CD14-positive monocyte (primary cell): Measurements from ENCODE around the gene OXCT1. TPM values are rescaled to one million over a fixed set of nuclear protein-coding genes. Genes with fewer than 3 reads are reported as not detected.
"Not testable (repeated sequence)": the region's sequence is repeated elsewhere in the genome, so short reads cannot be mapped to it uniquely, and the experiment has no call there.

ENCODE experiments used
- DNase-seq, 3 donors: peaks; one replicate each; pipeline ENCODE4 v3.0.0-alpha.2; 2011 to 2022
- H2AFZ ChIP-seq: 2 replicates; pipeline ENCODE4 v1.6.0; 2012; ENCODE audit warnings: mild to moderate bottlenecking, low read depth, low read length, inconsistent platforms; ENCODE audit not compliant: insufficient read depth, poor library complexity, severe bottlenecking
- H3K27ac ChIP-seq, 2 donors: 1 replicate in 1 of 2; 2 replicates in 1 of 2; pipeline ENCODE4 v1.5.1; 2012 to 2013; ENCODE audit warnings: low read length in 2 of 2, control low read depth in 1 of 2, inconsistent platforms in 1 of 2, low read depth in 1 of 2, mild to moderate bottlenecking in 1 of 2
- H3K27me3 ChIP-seq, 2 donors: one replicate each; pipeline versions ENCODE4 v1.6.0 to v1.6.1; 2011 to 2013; ENCODE audit warnings: low read length in 2 of 2; ENCODE audit not compliant: control insufficient read depth in 2 of 2, insufficient read depth in 2 of 2
- H3K36me3 ChIP-seq, 2 donors: replicated peaks in 1 of 2; 1 replicate in 1 of 2; 2 replicates in 1 of 2; pipeline versions ENCODE4 v1.5.1 to v1.6.1; 2012 to 2013; ENCODE audit warnings: low read length in 2 of 2, control low read depth in 1 of 2, inconsistent platforms in 1 of 2, mild to moderate bottlenecking in 1 of 2; ENCODE audit not compliant: insufficient read depth in 2 of 2, control insufficient read depth in 1 of 2
- H3K4me1 ChIP-seq, 2 donors: 1 replicate in 1 of 2; 2 replicates in 1 of 2; pipeline versions ENCODE4 v1.5.1 to v1.6.1; 2012 to 2013; ENCODE audit warnings: low read length in 2 of 2, control low read depth in 1 of 2, inconsistent platforms in 1 of 2, mild to moderate bottlenecking in 1 of 2, moderate library complexity in 1 of 2; ENCODE audit not compliant: insufficient read depth in 2 of 2, control insufficient read depth in 1 of 2
- H3K4me2 ChIP-seq: replicated peaks from 2 replicates; pipeline ENCODE3; 2012; ENCODE audit warnings: low read length, moderate library complexity, mild to moderate bottlenecking; ENCODE audit not compliant: poor library complexity, severe bottlenecking; ENCODE audit errors: extremely low read depth
- H3K4me3 ChIP-seq, 3 experiments: fragments of 200-600 bp in 1 of 3; sonication (generic) in 1 of 3; replicated peaks in 1 of 3; 1 replicate in 2 of 3; 2 replicates in 1 of 3; pipeline ENCODE4 v1.5.1; 2011 to 2013; ENCODE audit warnings: low read length in 3 of 3, mild to moderate bottlenecking in 3 of 3, control low read depth in 2 of 3, low read depth in 2 of 3, inconsistent platforms in 1 of 3, moderate library complexity in 1 of 3
- H3K79me2 ChIP-seq: 2 replicates; pipeline ENCODE4 v1.6.0; 2012; ENCODE audit warnings: mild to moderate bottlenecking, control low read depth, inconsistent platforms, low read length, moderate library complexity; ENCODE audit not compliant: insufficient read depth
- H3K9ac ChIP-seq: 2 replicates; pipeline ENCODE4 v1.6.0; 2017; ENCODE audit warnings: low read length, mild to moderate bottlenecking; ENCODE audit not compliant: insufficient read depth, poor library complexity, severe bottlenecking
- H3K9me3 ChIP-seq, 2 donors: replicated peaks in 1 of 2; 1 replicate in 1 of 2; 2 replicates in 1 of 2; pipeline versions ENCODE4 v1.5.1 to v1.6.1; 2012 to 2013; ENCODE audit warnings: low read length in 2 of 2, control low read depth in 1 of 2; ENCODE audit not compliant: control insufficient read depth in 1 of 2, insufficient read depth in 1 of 2
- H4K20me1 ChIP-seq: 2 replicates; pipeline ENCODE4 v1.6.0; 2012; ENCODE audit warnings: mild to moderate bottlenecking, low read length, control low read depth, moderate library complexity; ENCODE audit not compliant: insufficient read depth
- H3K27ac Mint-ChIP-seq, 7 donors: one replicate each; pipeline ENCODE4 v1.8.0; 2020; ENCODE audit warnings: mild to moderate bottlenecking in 7 of 7, mixed read lengths in 7 of 7, moderate library complexity in 6 of 7, inconsistent platforms in 2 of 7
- H3K27me3 Mint-ChIP-seq, 3 donors: one replicate each; pipeline ENCODE4 v1.8.0; 2021 to 2022; ENCODE audit warnings: low read depth in 3 of 3, mild to moderate bottlenecking in 3 of 3, mixed read lengths in 3 of 3, moderate library complexity in 3 of 3, inconsistent platforms in 1 of 3
- H3K36me3 Mint-ChIP-seq, 2 donors: one replicate each; pipeline ENCODE4 v1.8.0; 2020; ENCODE audit warnings: mixed read lengths in 2 of 2, inconsistent platforms in 1 of 2, mild to moderate bottlenecking in 1 of 2
- H3K4me1 Mint-ChIP-seq: one replicate; pipeline ENCODE4 v1.8.0; 2020; ENCODE audit warnings: mild to moderate bottlenecking, mixed read lengths
- H3K4me3 Mint-ChIP-seq, 2 donors: one replicate each; pipeline ENCODE4 v1.8.0; 2020; ENCODE audit warnings: mild to moderate bottlenecking in 2 of 2, mixed read lengths in 2 of 2, moderate library complexity in 1 of 2
- H3K9me3 Mint-ChIP-seq, 7 donors: one replicate each; pipeline ENCODE4 v1.8.0; 2020 to 2022; ENCODE audit warnings: mixed read lengths in 7 of 7, mild to moderate bottlenecking in 6 of 7, moderate library complexity in 6 of 7, inconsistent platforms in 2 of 7
- CTCF ChIP-seq: fragments of 200-600 bp; IDR thresholded peaks from one replicate; pipeline ENCODE4 v1.8.0; 2022; ENCODE audit warnings: antibody characterized with exemption, mild to moderate bottlenecking
- WGBS: methylation state at CpG from one replicate; pipeline ENCODE4 v1.1.5; 2013; ENCODE audit warnings: missing lambda C conversion rate; ENCODE audit not compliant: insufficient coverage; 5-methylcytosine and 5-hydroxymethylcytosine counted together
- intact Hi-C, 2 donors: fragments of 100-400 bp; cut with micrococcal nuclease; formaldehyde crosslinking; loops; one replicate each; pipeline versions ENCODE4 v1.15.0 to v1.15.1; 2023
- polyA plus RNA-seq, 3 donors: library from polyadenylated mRNA; depleted of rRNA in 1 of 3; unstranded in 2 of 3; stranded (reverse) in 1 of 3; fragments of 300-500 nt in 2 of 3; fragments of >200 nt in 1 of 3; fragmentation: Illumina TruSeq in 2 of 3; gene quantifications; 1 replicate in 2 of 3; 2 replicates in 1 of 3; pipeline ENCODE4 v1.2.3, GENCODE V29; 2012 to 2021

The OXCT1 gene
- polyA plus RNA-seq, 3 donors = 1.3 to 3.4 (median 1.9) TPM

- Histone ChIP-seq H3K4me1 (no peaks in the 10 kb centered on the region), H3K4me3 (no peak overlapping the region), H3K4me2 (no peak overlapping the region), H3K27me3 (no peaks in the 10 kb centered on the region), H3K9ac (no peak overlapping the region), H3K27ac (no peak overlapping the region), H2AFZ (no peak overlapping the region), H3K36me3 (no peaks in the 10 kb centered on the region), H3K9me3 (no peaks in the 10 kb centered on the region), H3K79me2 (no peaks in the 10 kb centered on the region), H4K20me1 (no peaks in the 10 kb centered on the region)
- no peak for DNase-seq
- H3K27ac Mint-ChIP-seq = no peak overlapping the region
- no peaks in the 10 kb centered on the region for H3K36me3 Mint-ChIP-seq
- H3K4me3 Mint-ChIP-seq = no peak overlapping the region
- H3K27me3 Mint-ChIP-seq = no peaks in the 10 kb centered on the region
- H3K9me3 Mint-ChIP-seq = peaks cover 0 to 2% (median 0%) of the 10 kb centered on the region in 7 donors
- intact Hi-C loops = no loop called here
- no peak for TF ChIP-seq CTCF
- H3K4me1 Mint-ChIP-seq = peaks cover 16% of the 10 kb centered on the region
These were observed 55.0 kb downstream of the OXCT1 start for GRCh38 chr5:41815261-41815660.

GRCh38 chr5:41814306-41814705, 55.9 kb downstream of the OXCT1 start:
- H3K4me3 ChIP-seq, H3K4me2 ChIP-seq, H3K27ac Mint-ChIP-seq, H3K9me3 Mint-ChIP-seq, H3K27me3 Mint-ChIP-seq, H3K27me3 ChIP-seq, H3K36me3 ChIP-seq, DNase-seq, H3K9ac ChIP-seq, H2AFZ ChIP-seq, H3K36me3 Mint-ChIP-seq, H3K27ac ChIP-seq, H3K4me3 Mint-ChIP-seq, H4K20me1 ChIP-seq, H3K9me3 ChIP-seq, intact Hi-C loops, H3K79me2 ChIP-seq, H3K4me1 ChIP-seq: not testable (repeated sequence)
- no CpG with 5 or more reads among the region's 4 CpGs for WGBS
- H3K4me1 Mint-ChIP-seq = peaks cover 16% of the 10 kb centered on the region
